Middle frontal gyrus (tissue), 1 donor: ENCODE measurements around the gene HYLS1.

Experiments used
- DNase-seq: peaks from one replicate; pipeline ENCODE4 v3.0.0-alpha.2; 2015; ENCODE audit warnings: low spot score; ENCODE audit errors: extremely low spot score

The HYLS1 gene

DNA sequence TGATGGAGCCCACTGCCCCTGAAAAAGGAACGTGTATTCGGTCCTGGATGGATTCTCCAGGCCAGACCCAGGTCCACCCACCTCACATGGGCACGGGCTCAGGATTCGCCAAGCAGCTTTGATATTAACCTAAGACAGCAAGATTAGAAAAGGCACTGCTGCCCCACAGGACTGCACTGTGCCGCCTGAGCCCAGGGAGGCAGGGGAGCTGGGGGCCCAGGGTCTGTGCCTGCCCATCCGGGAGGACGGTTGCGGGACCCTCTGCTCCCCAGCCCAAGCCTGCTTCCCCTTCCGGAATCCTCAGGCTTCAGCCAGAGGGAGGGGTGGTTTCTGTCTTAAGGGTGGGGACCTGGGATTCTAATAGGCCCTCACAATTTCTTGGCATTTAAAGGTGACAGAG is 44.8 kb downstream of the HYLS1 start:
- DNase-seq: no peak

DNA sequence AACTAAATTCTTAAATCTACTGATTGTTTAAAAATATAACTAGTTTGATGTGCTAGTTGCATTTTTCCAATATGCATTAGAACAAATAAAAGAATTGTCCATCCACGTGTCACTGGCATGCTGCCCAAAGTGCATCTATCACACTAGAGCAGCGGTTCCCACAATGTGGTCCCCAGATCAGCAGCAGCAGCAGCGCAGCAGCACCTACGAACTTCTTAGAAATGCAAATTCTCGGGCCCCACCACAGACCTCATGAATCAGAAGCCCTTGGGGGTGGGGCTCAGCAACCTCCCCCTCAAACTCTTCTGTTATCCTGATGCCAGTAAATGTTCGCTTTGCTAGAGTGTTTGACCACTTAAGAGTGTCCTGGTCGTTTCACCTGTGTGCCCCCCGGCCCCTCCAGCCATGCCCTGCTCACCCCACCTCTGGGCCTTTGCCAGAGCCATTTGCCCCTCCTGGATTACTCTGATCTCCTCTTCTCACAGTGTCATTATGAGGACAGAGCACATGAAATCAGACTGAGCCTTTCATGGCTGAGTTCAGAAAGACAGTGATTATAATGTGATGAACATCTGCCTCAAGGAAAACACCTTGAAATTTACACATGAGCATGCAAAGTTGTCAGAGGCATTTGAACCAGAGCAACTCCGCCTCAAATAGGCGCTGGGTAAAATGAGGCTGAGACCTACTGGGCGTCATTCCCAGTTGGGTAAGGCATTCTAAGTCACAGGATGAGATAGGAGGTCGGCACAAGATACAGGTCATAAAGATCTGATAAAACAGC is 45.8 kb downstream of the HYLS1 start:
- DNase-seq: no peak

DNA sequence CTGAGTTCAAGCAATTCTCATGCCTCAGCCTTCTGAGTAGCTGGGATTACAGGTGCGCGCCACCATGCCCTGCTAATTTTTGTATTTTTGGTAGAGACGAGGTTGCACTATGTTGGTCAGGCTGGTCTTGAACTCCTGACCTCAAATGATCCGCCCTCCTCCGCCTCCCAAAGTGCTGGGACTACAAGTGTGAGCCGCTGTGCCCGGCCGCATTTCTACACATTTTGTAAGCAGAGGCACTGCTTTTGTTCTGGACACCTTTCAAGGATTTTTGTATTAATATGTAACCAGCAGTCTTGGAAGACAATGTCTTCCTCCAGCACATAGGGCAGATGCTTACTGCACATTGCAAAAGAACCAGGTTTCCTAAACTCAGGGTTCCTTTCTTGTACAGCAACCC is 47.0 kb downstream of the HYLS1 start:
- DNase-seq: no peak

DNA sequence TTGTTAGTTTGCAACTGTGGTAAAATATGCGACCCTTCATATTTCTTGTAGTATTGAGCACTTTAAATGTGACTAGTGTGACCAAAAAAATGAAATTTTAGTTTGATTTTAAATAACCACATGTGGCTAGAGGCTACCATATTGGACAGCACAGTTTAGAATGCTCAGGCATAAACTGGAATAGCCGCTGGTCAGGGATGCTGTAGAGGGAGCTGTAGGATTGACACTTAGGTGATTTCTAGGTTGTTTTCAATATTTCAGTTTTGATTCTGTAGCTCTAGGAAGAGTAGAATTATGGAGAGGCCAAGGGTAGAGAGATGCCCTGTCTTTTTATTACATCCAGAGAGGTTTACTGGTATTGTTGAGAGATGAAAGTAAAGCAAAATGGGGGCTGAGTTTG is 47.6 kb downstream of the HYLS1 start:
- no peak for DNase-seq

DNA sequence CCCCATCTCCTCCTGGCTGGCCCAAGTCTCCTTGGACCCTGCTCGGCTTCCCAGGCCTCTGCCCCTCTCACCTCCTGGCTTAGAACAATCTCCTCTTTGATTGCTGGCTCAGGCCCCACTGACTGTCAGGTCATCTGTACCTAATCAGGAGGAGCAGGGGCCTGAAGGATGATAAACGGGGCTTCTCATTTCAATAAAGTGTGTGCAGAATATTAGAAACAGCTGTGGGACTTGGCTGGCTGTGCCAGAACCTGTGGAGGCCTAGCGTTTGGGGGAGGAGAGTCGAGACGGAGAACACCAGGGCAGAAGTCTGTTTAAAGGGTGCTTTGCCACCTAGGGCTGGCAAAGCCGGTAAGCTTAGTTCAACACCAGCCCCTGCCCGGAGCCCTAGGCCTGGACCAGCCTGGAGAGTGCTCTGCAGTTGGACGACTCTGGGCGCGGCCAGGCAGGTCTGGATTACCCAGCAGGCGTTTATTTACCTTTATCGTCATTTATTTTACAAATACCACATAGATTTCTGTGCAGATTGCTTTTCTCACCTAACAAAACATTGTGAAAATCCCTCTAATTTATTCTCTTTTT is 48.2 kb downstream of the HYLS1 start:
- DNase-seq: no peak

DNA sequence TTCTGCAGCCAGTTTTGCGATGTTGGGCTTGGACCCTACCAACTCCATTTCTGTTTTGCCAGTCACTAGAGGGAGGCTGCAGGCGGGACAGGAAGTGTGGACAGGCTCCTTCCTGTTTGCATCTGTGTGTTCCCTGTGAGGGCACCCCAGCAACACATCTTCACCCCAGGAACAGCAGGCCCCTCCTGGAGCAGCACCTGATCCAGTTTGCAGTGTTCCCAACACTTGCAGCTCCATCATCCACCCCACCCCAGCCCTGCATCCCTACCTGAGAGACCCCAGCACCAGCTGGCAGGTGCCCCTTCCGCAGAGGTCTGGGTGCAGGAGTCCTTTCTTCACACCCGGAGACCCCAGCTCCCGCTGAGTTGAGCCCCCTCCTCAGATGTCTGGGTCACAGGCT is 51.0 kb downstream of the HYLS1 start:
- DNase-seq: no peak

DNA sequence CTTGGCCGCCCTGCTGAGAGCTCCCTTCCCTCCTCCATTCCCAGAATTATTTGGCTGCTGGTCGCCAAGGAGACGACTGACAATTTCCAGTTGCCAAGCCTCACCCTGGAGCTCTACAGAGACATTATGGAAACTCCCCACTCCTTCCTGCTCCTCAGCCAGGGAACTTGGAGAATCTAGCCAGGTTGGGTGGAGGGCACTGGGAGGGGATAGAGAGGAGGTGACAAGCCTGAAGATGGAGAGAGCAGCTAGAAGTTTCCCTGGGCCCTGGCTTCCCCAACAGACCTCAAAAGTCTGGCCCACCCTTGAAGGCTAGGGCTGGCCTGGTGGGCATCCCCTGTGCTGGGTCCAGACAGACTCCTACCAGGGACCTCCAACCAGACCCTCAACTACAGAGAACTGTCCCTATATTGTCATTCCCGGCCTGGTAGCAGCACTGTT is 51.6 kb downstream of the HYLS1 start:
- DNase-seq: no peak

DNA sequence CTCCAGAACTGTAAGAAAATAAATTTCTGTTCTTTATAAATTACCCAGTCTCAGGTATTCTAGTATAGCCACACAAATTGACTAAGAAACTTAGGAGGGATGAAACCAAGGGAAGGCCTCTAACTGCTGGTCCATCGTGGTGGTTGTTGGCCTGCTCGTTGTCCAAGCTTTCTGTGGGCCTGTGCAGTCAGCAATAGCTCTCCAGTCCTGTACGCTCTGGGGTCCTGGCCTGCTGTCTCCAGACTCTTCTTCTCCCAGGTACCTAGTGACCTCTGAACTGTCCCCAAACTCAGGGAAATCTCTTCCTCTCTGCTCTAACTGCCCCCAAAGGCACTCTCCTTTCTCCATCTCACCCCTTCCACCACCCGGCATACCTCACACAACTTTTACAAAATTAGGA is 52.7 kb downstream of the HYLS1 start:
- DNase-seq: no peak

DNA sequence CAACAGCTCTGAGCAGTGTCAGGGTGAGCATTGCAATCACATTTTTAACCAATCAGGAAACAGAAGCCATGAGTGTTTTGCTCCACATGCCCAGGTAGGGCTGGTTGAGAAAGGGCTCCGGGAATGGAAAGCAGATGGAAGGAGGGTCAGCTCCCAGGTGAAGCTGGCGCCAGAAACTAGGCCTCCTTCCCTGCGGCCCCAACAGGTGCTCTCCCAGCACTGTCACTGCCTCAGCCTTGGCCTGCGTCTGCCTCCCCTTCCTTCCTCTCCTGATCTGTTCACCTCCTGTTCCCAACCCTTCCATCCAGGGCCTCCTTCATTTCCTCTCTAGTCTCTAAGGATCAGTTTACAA is 53.8 kb downstream of the HYLS1 start:
- DNase-seq: no peak

DNA sequence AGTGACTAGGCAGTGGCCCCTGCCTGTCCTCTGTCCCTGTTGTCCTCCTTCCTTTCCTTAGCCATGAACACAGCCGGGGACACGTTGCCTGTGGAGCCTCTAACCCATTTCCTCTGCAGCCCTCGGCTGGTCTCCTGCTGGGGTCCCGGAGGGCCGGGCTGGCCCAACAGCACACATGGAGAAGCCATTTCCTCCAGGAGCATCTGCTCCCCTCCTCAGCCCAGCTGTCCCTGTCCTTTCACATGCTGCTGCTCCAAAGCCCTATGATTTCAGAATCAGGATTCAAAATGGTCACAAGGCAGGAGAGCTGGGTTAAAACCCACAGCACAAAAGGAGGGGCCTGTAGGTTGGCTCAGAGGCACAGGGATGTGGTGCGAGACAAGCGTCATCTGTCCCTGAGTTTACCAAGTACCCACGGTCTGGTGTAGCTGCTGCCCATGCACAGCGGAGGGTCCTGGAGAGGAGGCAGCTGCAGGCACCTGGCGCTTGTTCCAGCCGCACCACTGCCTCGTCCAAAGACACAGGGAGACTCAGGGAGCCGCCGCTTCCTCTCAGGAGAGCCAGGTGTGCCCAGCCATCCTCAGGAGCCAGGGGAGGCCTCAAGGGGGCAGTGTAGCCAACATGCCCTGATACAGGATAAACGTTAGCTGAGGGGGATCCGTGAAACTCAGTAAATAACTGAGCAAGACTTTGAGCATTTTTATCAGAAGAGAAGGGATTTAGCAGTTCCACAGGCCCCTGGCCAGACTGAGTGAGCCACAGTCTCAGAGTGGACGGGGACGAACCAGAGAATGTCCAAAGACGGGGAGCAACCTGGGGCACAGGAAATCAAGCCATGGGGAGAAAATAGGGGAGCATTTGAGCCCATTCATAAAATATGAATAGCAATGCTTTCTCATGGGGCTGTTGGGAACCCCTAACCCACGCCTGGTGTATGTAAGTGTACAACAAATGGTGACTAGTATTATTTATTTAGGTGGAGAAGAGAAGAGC is 54.4 kb downstream of the HYLS1 start:
- no peak for DNase-seq

DNA sequence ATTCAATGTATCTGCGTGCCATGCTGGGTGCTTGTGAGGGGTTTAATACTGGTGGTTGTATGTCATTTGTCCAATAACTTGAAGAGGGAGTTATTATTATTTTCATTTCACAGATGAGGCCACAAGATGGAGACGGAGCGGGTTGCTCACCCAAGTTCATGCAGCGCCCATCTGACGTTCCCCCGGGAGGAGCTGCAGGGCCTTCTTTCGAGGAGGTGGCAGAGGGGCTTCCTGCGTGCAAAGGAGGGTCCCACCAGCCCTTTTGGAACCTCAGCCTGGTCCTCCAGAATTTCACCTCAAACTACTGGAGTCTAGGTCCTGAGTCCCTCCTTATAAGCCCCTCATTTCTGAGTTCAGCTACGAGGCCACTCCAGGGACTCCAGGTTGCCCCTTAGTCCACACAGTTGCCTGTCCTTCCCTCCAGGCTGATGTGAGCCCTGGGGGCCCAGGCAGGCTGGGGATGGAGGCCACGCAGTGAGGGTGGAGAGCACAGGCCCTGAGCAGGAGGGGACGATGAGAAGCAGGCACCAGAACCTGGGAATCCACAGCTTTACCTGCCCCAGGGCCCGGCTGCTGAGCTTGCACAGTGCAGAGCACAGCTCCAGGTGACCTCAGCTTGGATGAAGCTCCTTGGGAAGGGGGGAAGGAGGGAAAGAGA is 55.4 kb downstream of the HYLS1 start:
- no peak for DNase-seq

DNA sequence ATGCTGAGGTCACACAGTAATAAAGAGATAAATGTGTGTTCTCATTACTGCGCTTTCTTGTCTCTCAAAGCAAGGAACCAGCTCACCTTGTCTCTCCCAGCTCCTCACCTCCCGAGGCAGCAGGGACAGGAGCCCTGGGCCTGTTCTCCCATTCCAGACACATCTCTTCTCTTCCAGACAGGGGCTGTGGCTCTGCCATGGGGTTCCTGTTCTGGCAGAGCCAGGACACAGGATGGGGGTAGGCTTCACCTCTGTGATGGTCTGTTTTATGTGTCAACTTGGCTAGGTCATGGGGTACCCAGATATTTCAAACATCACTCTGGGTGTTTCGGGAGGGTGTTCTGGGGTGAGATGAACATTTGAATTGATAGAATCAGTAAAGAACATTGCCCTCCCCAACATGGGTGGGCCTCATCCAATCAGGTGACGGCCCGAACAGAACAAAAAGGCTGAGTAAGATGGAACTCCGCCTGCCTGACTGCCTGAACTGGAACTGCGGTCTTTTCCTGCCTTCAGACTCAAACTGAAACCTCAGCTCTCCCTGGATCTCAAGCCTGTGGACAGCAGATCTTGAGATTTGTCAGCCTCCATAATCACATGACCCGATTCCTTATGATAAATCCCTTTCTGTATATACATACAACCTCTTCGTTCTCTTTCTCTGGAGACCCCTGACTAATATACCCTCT is 56.3 kb downstream of the HYLS1 start:
- no peak for DNase-seq

DNA sequence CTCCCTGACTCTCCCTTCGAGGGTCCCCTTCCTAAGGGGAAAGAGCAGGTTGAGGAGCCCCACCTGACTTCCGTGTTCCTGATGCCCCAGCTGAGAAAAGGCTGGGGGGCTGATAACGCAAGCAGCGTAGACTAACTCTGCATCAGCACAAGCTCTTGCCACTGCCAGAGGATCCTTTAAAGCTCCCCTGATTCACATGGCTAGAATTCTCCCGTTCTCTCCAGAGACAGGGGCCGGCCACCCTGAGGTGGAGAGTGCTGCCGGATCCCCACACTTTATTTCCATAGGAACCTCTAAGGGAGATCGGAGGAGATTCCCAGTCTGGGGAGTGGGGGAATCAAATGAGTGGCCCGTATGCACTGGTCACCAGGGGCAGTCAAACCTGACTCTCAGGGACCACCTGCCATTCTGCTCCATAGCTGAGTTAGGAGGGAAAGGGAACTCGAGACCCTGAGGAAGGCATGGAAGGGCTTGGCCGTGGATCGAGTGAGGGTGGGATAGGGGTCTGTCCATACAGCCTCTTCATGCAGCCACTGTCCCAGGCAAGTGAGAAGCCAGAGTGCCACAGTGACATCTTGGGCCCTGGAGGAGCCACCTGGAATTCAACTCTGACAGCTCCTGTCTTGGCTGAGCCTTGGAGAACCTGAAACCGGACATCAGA is 57.0 kb downstream of the HYLS1 start:
- DNase-seq: no peak

DNA sequence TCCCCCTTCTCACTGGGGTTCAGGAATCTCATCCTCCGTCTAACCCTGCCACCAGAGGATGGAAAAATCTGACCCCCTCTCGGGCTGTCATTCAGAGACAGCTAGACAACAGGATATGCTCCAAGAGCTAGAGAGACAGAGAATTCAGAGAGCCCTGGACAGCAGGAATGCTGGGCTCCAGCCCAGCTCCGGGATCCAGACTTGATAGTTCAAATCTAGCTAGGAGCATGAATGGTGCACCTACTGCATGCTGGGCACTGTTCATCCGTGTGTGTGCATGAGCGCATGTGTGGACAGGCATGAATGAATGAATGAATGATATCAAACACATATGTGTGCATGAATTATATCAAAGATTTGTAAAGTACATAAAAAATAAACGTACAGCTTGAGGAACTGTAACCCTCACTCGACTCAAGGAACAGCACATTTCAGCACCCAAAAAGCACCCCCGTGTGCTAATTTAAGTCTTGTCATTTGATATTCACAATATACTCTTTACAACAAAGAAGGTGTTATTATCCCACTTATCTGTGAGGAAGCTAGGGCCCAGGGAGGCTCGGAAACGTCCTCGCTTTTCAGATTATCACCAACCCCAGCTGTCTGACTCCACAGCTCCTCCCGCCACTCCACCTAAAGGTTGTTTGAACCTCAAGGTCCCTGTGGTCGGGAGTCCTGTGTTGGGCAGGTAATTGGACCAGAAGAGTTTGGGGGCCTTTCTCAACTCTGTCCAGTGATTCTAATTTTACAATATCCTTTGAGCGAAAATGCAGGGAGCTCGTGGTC is 57.7 kb downstream of the HYLS1 start:
- no peak for DNase-seq

DNA sequence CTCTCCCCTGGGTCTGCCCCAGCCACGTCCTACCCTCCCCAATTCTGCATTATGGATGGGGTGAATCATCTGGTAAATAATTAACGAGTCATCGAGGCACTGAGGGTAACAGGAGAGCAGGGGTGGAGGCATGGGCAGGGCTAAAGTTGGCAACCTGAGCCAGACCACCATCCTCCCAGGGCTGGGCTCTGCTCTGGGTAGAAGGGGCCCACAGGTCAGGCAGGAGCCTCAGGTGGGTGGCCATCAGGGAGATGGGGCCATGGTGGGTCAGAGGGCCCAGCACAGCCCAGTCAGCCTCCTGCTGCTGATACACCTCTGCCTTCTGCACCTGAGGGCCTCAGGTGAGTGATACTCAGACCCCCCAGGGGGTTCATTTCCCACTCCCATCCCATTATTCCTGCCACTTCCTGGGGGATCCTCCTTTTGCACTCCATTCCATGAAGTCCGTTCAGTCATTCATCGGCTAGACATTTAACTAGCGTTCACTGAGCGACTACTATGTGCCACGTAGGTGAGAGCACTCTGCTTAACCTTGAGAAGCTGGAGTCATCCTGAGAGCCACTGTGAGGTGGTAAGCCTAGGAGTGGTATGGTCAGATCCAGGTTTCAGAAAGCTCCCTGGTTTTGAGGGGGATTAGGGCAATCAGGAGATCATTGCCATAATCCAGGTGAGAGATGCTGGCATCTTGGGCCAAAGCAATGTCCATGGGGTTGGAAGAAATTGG is 58.5 kb downstream of the HYLS1 start, which contains the start of gene VSIG10L2:
Gene VSIG10L2 (plus strand): TSS at position 248 of the 724 bp plus-strand sequence. CDS start 12 bp downstream, at position 260.
- DNase-seq: no peak

DNA sequence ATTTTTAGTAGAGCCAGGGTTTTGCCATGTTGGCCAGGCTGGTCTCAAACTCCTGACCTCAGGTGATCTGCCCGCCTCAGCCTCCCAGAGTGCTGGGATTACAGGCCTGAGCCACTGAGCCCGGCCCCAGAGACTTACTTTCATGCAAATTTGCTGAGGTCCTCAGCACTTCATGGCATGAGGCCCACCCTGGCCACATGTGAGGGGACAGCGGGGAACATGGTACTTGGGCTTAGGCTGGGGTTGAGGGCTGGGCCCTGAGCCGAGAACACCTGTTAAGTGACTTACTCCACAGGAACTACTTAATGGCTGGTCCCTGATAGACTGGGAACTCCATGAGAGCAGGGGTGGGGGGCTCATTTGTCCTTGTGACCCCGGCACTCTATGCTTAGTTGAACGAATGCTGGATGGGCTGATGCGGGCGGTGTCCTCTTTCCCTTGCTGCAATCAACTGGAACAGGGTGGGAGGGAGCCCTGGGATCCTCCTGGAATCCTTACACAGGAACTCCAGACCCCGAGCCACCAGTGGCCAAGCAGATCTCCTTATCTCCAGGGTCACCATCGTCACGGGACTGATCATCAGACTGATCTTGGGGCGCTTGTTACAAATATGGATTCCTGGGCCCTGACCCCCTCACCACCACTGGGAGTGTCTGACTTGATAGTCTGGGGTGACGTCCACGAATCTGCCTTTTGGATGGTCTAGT is 59.4 kb downstream of the HYLS1 start:
- no peak for DNase-seq

DNA sequence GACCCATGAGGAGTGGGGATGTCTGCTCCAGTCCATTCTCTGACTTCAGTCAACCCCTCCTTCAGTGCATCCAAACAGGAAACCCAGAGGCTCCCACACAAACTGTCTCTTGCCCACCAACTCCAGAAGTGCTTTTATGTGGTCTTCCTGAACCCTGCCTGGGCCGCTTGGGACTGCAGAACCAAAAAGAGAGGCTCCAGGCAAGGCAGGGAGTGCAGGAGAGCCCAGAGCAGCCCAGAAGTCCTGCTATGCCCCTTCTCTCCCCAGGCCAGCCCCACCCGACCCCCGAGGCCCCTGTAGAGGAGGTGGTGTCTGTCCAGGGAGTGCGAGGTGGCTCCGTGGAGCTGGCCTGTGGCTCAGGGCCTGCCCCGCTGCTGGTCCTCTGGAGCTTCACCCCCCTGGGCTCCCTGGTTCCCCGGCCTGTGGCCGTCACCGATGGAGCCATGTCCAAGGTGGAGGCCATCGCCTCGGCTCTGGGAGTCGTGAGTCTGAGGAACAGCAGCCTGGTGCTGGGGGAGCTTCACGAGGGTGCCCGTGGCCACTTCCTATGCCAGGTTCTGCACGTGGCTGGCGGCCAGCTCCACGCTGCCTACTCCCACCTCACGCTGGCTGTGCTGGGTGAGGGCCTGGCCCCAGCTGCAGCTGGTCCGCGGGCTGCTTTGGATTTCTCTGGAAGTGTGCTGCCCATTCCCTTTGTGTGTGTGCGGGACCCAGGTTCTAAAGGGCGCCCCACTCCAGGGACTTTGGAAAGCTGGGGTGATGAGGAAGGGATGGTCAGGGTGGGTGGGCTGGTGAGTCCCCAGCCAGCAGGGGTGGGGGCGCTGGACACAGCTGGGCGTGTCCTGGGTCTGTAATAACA is 60.2 kb downstream of the HYLS1 start:
- DNase-seq: no peak
